ENCODE data around the gene TRIM33. TPM values are rescaled to one million over a fixed set of nuclear protein-coding genes. Genes with fewer than 3 reads are reported as not detected.

Gene TRIM33
- total and polyA plus RNA-seq, 2 of the 13 experiments (the other 11 are each of a cell fraction or from before 2014, with no cell fraction given), result 35.5 to 42.2 TPM

GRCh38 chr1:114551400-114551799 lies 40.4 kb upstream of the TRIM33 start (continued):
- peak; percentile 29; the same call in 1 of the 2 replicates for TF ChIP-seq PAXIP1 (CRISPR knock-in tag; conservative IDR thresholded peaks at IDR 0.05)
- TF ChIP-seq ZFY (CRISPR knock-in tag; IDR thresholded peaks at IDR 0.05), result no peak
- TF ChIP-seq ZNF362 (CRISPR knock-in tag; IDR thresholded peaks at IDR 0.05; ENCODE audit: borderline replicate concordance), result peak; percentile 94
- TF ChIP-seq JARID2 (CRISPR knock-in tag; IDR thresholded peaks at IDR 0.05; ENCODE audit: insufficient replicate concordance), result no peak
- peak; percentile 45; the same call in 1 of the 2 replicates for TF ChIP-seq ZNF292 (CRISPR knock-in tag; IDR thresholded peaks at IDR 0.05; ENCODE audit: borderline replicate concordance, low read depth)
- no peak for TF ChIP-seq TFDP2 (CRISPR knock-in tag; IDR thresholded peaks at IDR 0.05)
- TF ChIP-seq KLF6 (CRISPR knock-in tag; IDR thresholded peaks at IDR 0.05), result no peak
- TF ChIP-seq ZNF335 (CRISPR knock-in tag; IDR thresholded peaks at IDR 0.05), result no peak
- 0 out of 2 replicates have a peak, but pooled peaks have one; percentile 21 for TF ChIP-seq ZNF501 (CRISPR knock-in tag; IDR thresholded peaks at IDR 0.05)
- no peak for TF ChIP-seq ZFP82 (CRISPR knock-in tag; IDR thresholded peaks at IDR 0.05; ENCODE audit: borderline replicate concordance)
